Measurements from ENCODE around the gene PRDM1. TPM values are rescaled to one million over a fixed set of nuclear protein-coding genes. Genes with fewer than 3 reads are reported as not detected.

Gene PRDM1
- total and polyA plus RNA-seq, 2 of the 13 experiments (the other 11 are each of a cell fraction or from before 2014, with no cell fraction given) = 0.13 TPM; not detected in 1

GRCh38 chr6:106134906-106135634, 48.9 kb downstream of the PRDM1 start:
- Histone ChIP-seq H3K4me3 (replicated peaks in 1 of 3; ENCODE audit: insufficient read depth in 1 of 3, low read depth in 2 of 3, low read length in 3 of 3) (peak overlapping the region in 2 of 3 experiments; percentile 17 to 45; a peak in 3 of 6 replicates), H3K36me3 (replicated peaks in 1 of 2; ENCODE audit: control insufficient read depth in 1 of 2, insufficient read depth in 2 of 2, low read length in 2 of 2) (no peaks in the 10 kb centered on the region), H3K79me2 (ENCODE audit: insufficient read depth, low read length) (no peaks in the 10 kb centered on the region), H3K9me3 (ENCODE audit: low read length) (no peaks in the 10 kb centered on the region), H4K20me1 (ENCODE audit: insufficient read depth, low read length) (no peaks in the 10 kb centered on the region), H3K27ac (ENCODE audit: extremely low read length, insufficient read depth, low read length) (no peak overlapping the region), H3K4me1 (ENCODE audit: insufficient read depth, low read length) (peaks cover 21% of the 10 kb centered on the region), H3K27me3 (ENCODE audit: control insufficient read depth in 1 of 2, insufficient read depth in 2 of 2, low read length in 2 of 2) (peaks cover 0 to 10% of the 10 kb centered on the region in 2 experiments; a peak in 1 of 5 replicates), H3K4me2 (ENCODE audit: low read depth, low read length) (peak overlapping the region; percentile 66), H2AFZ (ENCODE audit: low read length) (no peak overlapping the region), H3K9ac (ENCODE audit: insufficient read depth, low read depth, low read length) (no peak overlapping the region)
- no TSS peak for BruUV-seq (replicated peaks)
- CTCF ChIA-PET (ENCODE audit: low intra/inter-chr PET ratio, low total read pairs) = no interaction called here
- in situ Hi-C loops (cut with HindIII; ENCODE audit: extremely low pct_ligation_motif_present, low pct_unique_long_range_greater_than_20kb) (no loop called here), intact Hi-C loops (cut with micrococcal nuclease; ENCODE audit: unreplicated experiment) (no loop called here)
- ATAC-seq (peak; percentile 92), FAIRE-seq (no peak), DNase-seq (ENCODE audit: low spot score) (peak; percentile 53)
- 31% methylated on average over 13 of the region's 18 CpGs for WGBS (ENCODE audit: low lambda C conversion rate)
- POLR2A ChIA-PET = no interaction called here
- TF ChIP-seq ZNF605 (CRISPR knock-in tag; IDR thresholded peaks at IDR 0.05) (no peak), NR2F1 (CRISPR knock-in tag; IDR thresholded peaks at IDR 0.05) (0 out of 4 replicates have a peak, but pooled peaks have one; percentile 20 to 30), FOSL2 (CRISPR knock-in tag; IDR thresholded peaks at IDR 0.05) (peak; percentile 95), RARA (CRISPR knock-in tag; IDR thresholded peaks at IDR 0.05) (peak; percentile 49; the same call in 1 of the 2 replicates), ZNF766 (CRISPR knock-in tag; IDR thresholded peaks at IDR 0.05; ENCODE audit: borderline replicate concordance) (no peak), SAP130 (CRISPR knock-in tag; IDR thresholded peaks at IDR 0.05; ENCODE audit: low read depth) (peak; percentile 44; the same call in 1 of the 2 replicates), SALL1 (CRISPR knock-in tag; IDR thresholded peaks at IDR 0.05) (0 out of 2 replicates have a peak, but pooled peaks have one; percentile 11), TRIM24 (CRISPR knock-in tag; IDR thresholded peaks at IDR 0.05) (no peak), NFE2 (CRISPR knock-in tag; IDR thresholded peaks at IDR 0.05) (peak; percentile 48; the same call in 1 of the 2 replicates), HIC2 (CRISPR knock-in tag; IDR thresholded peaks at IDR 0.05; ENCODE audit: low read depth) (no peak), ATF3 (CRISPR knock-in tag; IDR thresholded peaks at IDR 0.05) (peak; percentile 68; the same call in 1 of the 2 replicates), ZFX (CRISPR knock-in tag; IDR thresholded peaks at IDR 0.05; ENCODE audit: low read depth) (peak; percentile 24; the same call in 1 of the 2 replicates), ZFP37 (CRISPR knock-in tag; IDR thresholded peaks at IDR 0.05; ENCODE audit: borderline replicate concordance) (no peak), MAFK (conservative IDR thresholded peaks at IDR 0.05 in 1 of 2, IDR thresholded peaks at IDR 0.05 in 1 of 2; ENCODE audit: low read length in 2 of 2) (peak; percentile 15 to 51; a peak in 2 of 4 replicates), CREB1 (IDR thresholded peaks at IDR 0.05) (0 out of 2 replicates have a peak, but pooled peaks have one; percentile 17), CREB1 (CRISPR knock-in tag; IDR thresholded peaks at IDR 0.05) (no peak)
- TF ChIP-seq, protein P1, sequence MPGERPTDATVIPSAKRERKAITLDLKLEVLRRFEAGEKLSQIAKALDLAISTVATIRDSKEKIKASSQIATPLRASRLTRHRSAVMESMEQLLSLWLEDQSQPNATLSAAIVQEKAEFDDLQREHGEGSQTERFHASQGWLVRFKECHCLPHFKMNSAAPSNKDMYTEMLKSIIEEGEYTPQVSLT (CRISPR knock-in tag; IDR thresholded peaks at IDR 0.05; ENCODE audit: borderline replicate concordance, low read depth) = no peak
- TF ChIP-seq, protein P2, sequence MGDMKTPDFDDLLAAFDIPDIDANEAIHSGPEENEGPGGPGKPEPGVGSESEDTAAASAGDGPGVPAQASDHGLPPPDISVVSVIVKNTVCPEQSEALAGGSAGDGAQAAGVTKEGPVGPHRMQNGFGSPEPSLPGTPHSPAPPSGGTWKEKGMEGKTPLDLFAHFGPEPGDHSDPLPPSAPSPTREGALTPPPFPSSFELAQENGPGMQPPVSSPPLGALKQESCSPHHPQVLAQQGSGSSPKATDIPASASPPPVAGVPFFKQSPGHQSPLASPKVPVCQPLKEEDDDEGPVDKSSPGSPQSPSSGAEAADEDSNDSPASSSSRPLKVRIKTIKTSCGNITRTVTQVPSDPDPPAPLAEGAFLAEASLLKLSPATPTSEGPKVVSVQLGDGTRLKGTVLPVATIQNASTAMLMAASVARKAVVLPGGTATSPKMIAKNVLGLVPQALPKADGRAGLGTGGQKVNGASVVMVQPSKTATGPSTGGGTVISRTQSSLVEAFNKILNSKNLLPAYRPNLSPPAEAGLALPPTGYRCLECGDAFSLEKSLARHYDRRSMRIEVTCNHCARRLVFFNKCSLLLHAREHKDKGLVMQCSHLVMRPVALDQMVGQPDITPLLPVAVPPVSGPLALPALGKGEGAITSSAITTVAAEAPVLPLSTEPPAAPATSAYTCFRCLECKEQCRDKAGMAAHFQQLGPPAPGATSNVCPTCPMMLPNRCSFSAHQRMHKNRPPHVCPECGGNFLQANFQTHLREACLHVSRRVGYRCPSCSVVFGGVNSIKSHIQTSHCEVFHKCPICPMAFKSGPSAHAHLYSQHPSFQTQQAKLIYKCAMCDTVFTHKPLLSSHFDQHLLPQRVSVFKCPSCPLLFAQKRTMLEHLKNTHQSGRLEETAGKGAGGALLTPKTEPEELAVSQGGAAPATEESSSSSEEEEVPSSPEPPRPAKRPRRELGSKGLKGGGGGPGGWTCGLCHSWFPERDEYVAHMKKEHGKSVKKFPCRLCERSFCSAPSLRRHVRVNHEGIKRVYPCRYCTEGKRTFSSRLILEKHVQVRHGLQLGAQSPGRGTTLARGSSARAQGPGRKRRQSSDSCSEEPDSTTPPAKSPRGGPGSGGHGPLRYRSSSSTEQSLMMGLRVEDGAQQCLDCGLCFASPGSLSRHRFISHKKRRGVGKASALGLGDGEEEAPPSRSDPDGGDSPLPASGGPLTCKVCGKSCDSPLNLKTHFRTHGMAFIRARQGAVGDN (CRISPR knock-in tag; IDR thresholded peaks at IDR 0.05) = peak; percentile 41
